ENCODE results near the gene CAD.

GRCh38 chr2:27255660-27256059, 38.5 kb downstream of the CAD start:
- TF ChIP-seq POLR2A (IDR thresholded peaks at IDR 0.05) (no peak), CTCF (IDR thresholded peaks at IDR 0.05 in 8 of 11, conservative IDR thresholded peaks at IDR 0.05 in 3 of 11) (no peak)

Data from spleen (tissue), 7 donors.